Measurements from ENCODE around the gene KLF13.

DNA sequence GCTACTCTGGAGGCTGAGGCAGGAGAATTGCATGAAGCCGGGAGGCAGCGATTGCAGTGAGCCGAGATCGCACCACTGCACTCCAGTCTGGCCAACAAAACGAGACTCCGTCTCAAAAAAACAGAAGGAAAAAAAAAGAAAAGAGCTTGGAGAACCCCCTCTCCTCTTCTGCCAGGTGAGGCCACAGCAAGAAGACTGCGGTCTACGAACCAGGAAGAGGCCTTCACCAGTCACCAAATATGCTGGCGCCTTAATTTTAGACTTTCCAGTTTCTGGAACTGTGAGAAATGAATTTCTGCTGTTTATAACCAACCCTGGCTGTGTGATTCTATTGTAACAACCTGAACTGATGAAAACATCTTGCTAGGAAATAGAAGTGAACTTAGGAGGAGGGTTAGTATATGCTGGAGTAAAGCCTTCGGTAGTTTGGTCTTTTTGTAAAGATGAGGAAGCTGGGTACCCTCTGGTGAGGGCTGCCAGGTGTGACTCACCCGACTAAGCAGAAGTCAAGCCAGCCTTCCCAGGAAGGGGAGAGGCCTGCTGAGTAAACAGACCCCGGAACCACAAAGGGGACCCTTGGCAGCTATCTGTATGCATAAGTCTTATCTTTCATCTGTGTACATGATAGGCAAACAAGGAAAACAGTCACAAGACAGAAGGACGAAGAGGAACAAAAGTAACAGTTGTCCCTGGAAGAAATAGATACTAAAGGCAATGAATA is 78.7 kb downstream of the KLF13 start:
- TF ChIP-seq NRF1 (conservative IDR thresholded peaks at IDR 0.05; ENCODE audit: low read depth, low read length) (no peak), USF2 (IDR thresholded peaks at IDR 0.05; ENCODE audit: borderline replicate concordance, low read depth, low read length) (no peak), NBN (IDR thresholded peaks at IDR 0.05) (no peak), ZNF274 (IDR thresholded peaks at IDR 0.05; ENCODE audit: insufficient read depth, insufficient read length) (no peak), TCF7 (IDR thresholded peaks at IDR 0.05; ENCODE audit: borderline replicate concordance) (no peak), POLR2A (IDR thresholded peaks at IDR 0.05; ENCODE audit: low read depth, low read length) (no peak), EP300 (IDR thresholded peaks at IDR 0.05; ENCODE audit: borderline replicate concordance in 1 of 2, control insufficient read depth in 1 of 2, low read depth in 2 of 2, low read length in 2 of 2) (no peak), CTCF (IDR thresholded peaks at IDR 0.05 in 2 of 3, conservative IDR thresholded peaks at IDR 0.05 in 1 of 3; ENCODE audit: control insufficient read depth in 2 of 3, extremely low read depth in 1 of 3, insufficient read depth in 1 of 3, low read depth in 3 of 3, low read length in 3 of 3) (no peak), GABPA (IDR thresholded peaks at IDR 0.05; ENCODE audit: low read depth) (no peak), TARDBP (IDR thresholded peaks at IDR 0.05; ENCODE audit: borderline replicate concordance) (no peak), NFYA (IDR thresholded peaks at IDR 0.05; ENCODE audit: borderline replicate concordance, low read depth, low read length) (no peak), RB1 (IDR thresholded peaks at IDR 0.05; ENCODE audit: borderline replicate concordance) (no peak), SMC3 (IDR thresholded peaks at IDR 0.05; ENCODE audit: borderline replicate concordance, low read length) (no peak)
- TF ChIP-seq, protein P1, sequence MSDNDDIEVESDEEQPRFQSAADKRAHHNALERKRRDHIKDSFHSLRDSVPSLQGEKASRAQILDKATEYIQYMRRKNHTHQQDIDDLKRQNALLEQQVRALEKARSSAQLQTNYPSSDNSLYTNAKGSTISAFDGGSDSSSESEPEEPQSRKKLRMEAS (IDR thresholded peaks at IDR 0.05; ENCODE audit: low read depth, low read length) = no peak
